OCI-LY7 (cell line): ENCODE results near the gene EGFR. TPM values are rescaled to one million over a fixed set of nuclear protein-coding genes. Genes with fewer than 3 reads are reported as not detected.

Experiments
- BruUV-seq: library from RNA; stranded (reverse); fragments of 400-500 nt; replicated peaks from 2 replicates; lab custom pipeline; 2021; lab: Mats Ljungman, UMichigan
- CTCF ChIA-PET: fragments of 300-600 bp; sonication (Branson Sonifier 250); formaldehyde crosslinking; loops from one replicate; lab custom pipeline; 2022; ENCODE audit warnings: antibody characterized with exemption; ENCODE audit not compliant: unreplicated experiment; lab: Charles Lee
- POLR2A ChIA-PET: fragments of 300-600 bp; sonication (Branson Sonifier 250); formaldehyde crosslinking; loops from one replicate; lab custom pipeline; 2022; ENCODE audit warnings: antibody characterized with exemption; lab: Charles Lee
- DNase-seq: peaks from one replicate; pipeline ENCODE4 v3.0.0-alpha.2; 2015; ENCODE audit warnings: low spot score
- H2AFZ ChIP-seq: fragments of 200-600 bp; sonication (generic), shearing (Covaris generic); 2 replicates; pipeline ENCODE4 v1.6.1; 2014; ENCODE audit warnings: mild to moderate bottlenecking, antibody characterized with exemption, low read length, moderate library complexity
- H3K27ac ChIP-seq: fragments of 200-600 bp; sonication (generic); 2 replicates; pipeline ENCODE4 v1.5.1; 2014; ENCODE audit warnings: mixed run types, low read depth, mild to moderate bottlenecking, moderate library complexity, low read length, inconsistent platforms; ENCODE audit not compliant: poor library complexity, severe bottlenecking
- H3K36me3 ChIP-seq: fragments of 200-600 bp; sonication (generic); 2 replicates; pipeline ENCODE4 v1.6.1; 2014; ENCODE audit warnings: mild to moderate bottlenecking, antibody characterized with exemption, low read length, moderate library complexity, mixed read lengths; ENCODE audit not compliant: insufficient read depth
- H3K4me1 ChIP-seq: fragments of 200-600 bp; sonication (generic); 2 replicates; pipeline ENCODE4 v1.5.1; 2014; ENCODE audit warnings: mild to moderate bottlenecking, low read length; ENCODE audit not compliant: insufficient read depth, poor library complexity, severe bottlenecking
- H3K4me2 ChIP-seq: fragments of 200-600 bp; sonication (generic); 2 replicates; pipeline ENCODE4 v1.6.1; 2014; ENCODE audit warnings: mild to moderate bottlenecking, low read length
- H3K4me3 ChIP-seq: fragments of 200-600 bp; sonication (generic); 2 replicates; pipeline ENCODE4 v1.5.1; 2014; ENCODE audit warnings: mild to moderate bottlenecking, low read depth, low read length; ENCODE audit not compliant: poor library complexity, severe bottlenecking
- H3K79me2 ChIP-seq: fragments of 200-600 bp; sonication (generic); 2 replicates; pipeline ENCODE4 v1.6.1; 2016; ENCODE audit warnings: low read depth, mild to moderate bottlenecking, low read length, moderate library complexity, mixed read lengths; ENCODE audit not compliant: insufficient read depth
- H3K9me2 ChIP-seq: fragments of 200-600 bp; sonication (generic); 2 replicates; pipeline ENCODE4 v1.6.1; 2016; ENCODE audit warnings: mild to moderate bottlenecking, low read length, mixed read lengths; ENCODE audit not compliant: insufficient read depth
- H3K9me3 ChIP-seq: fragments of 200-600 bp; sonication (generic); 2 replicates; pipeline ENCODE4 v1.6.1; 2014; ENCODE audit warnings: mild to moderate bottlenecking, mixed run types, low read length, mixed read lengths
- H4K20me1 ChIP-seq: fragments of 200-600 bp; sonication (generic); 2 replicates; pipeline ENCODE4 v1.6.1; 2014; ENCODE audit warnings: mild to moderate bottlenecking, antibody characterized with exemption, low read length, moderate library complexity, mixed read lengths; ENCODE audit not compliant: insufficient read depth
- CTCF ChIP-seq: fragments of 200-600 bp; sonication (generic); conservative IDR thresholded peaks from 2 replicates; pipeline ENCODE4 v1.5.1; 2014; ENCODE audit warnings: mild to moderate bottlenecking, antibody characterized with exemption, low read length, moderate library complexity, mixed read lengths
- EZH2phosphoT487 ChIP-seq: fragments of 200-600 bp; sonication (generic); IDR thresholded peaks from 2 replicates; pipeline ENCODE4 v1.6.1; 2018; ENCODE audit warnings: low read depth, borderline replicate concordance, mild to moderate bottlenecking, mixed run types, antibody characterized with exemption, low read length, moderate library complexity, mixed read lengths
- intact Hi-C: fragments of 100-400 bp; cut with micrococcal nuclease; formaldehyde crosslinking; loops from one replicate; pipeline ENCODE4 v1.10.0; 2022; ENCODE audit not compliant: unreplicated experiment
- total RNA-seq, 2 experiments: library from RNA; depleted of rRNA in 1 of 2; stranded (reverse); fragments of >200 nt in 1 of 2; shearing (Covaris generic) in 1 of 2; gene quantifications; 2 replicates each; pipeline ENCODE4 v1.2.3, GENCODE V29; 2014 to 2022

Gene EGFR
- total RNA-seq, 2 experiments from 2014 or later = 0.27 TPM; not detected in 1

DNA sequence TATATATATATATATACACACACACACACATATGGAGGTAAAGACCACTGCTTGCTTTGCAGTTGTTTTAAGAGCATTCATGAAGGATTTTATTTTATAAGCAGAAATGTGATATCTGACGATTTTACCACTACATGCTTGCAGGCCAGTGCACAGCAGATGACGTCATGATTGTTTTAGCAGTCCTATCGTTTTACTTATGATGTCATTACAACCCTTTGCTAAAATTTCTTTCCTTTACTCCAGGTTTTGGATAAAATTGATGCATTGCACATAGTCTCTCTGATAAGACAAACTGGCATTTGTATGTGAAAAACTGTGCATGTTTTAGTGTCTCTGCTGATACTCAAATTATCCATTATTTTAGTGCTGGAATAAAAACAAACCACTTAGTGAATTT is 9.2 kb downstream of the EGFR start:
- no peak overlapping the region for H3K4me2 ChIP-seq
- TF ChIP-seq CTCF (no peak), EZH2phosphoT487 (no peak)
- no peaks in the 10 kb centered on the region for H3K9me2 ChIP-seq
- no peak overlapping the region for H3K27ac ChIP-seq
- H3K4me1 ChIP-seq = no peaks in the 10 kb centered on the region
- no TSS peak for BruUV-seq
- intact Hi-C loops = no loop called here
- ChIA-PET POLR2A (interaction anchor here (0.5 kb wide), 1 partner anchor 54 kb away, joined by 3 read pairs; no protein-coding TSS in a partner anchor), CTCF (no interaction called here)
- H3K9me3 ChIP-seq = no peaks in the 10 kb centered on the region
- H4K20me1 ChIP-seq = no peaks in the 10 kb centered on the region
- no peak for DNase-seq
- no peak overlapping the region for H3K4me3 ChIP-seq
- H2AFZ ChIP-seq = no peak overlapping the region
- no peaks in the 10 kb centered on the region for H3K36me3 ChIP-seq
- no peaks in the 10 kb centered on the region for H3K79me2 ChIP-seq

DNA sequence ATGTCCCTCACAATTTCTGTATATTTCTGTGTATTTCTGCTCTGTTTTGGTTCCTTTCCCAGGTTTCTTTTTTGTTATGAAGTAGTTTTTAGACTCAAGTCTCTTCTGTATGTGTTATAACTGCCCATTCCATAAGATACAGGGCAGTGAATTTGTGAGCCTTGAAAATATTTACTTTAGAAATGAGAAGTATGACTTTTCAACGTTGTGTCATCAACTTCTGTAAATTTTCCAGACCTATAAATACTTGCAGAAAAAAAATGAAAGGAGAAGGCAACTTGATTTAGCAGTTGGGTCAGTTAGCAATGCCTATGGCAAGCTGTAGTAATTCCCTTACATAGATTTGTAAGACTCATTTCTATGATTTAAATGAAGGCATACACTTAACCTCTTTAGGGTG is 11.5 kb downstream of the EGFR start:
- Histone ChIP-seq H3K9me2 (no peaks in the 10 kb centered on the region), H3K27ac (no peak overlapping the region), H2AFZ (no peak overlapping the region), H3K4me3 (no peak overlapping the region), H3K79me2 (no peaks in the 10 kb centered on the region), H4K20me1 (no peaks in the 10 kb centered on the region), H3K4me1 (no peaks in the 10 kb centered on the region), H3K36me3 (no peaks in the 10 kb centered on the region), H3K4me2 (no peak overlapping the region), H3K9me3 (no peaks in the 10 kb centered on the region)
- ChIA-PET CTCF (no interaction called here), POLR2A (no interaction called here)
- DNase-seq = no peak
- TF ChIP-seq EZH2phosphoT487 = no peak
- TF ChIP-seq CTCF = no peak
- intact Hi-C loops = loop anchor here (10.0 kb wide), 1 partner anchor 56 kb away; no protein-coding TSS in a partner anchor
- BruUV-seq = no TSS peak

GRCh38 chr7:55031075-55031474 is 12.3 kb downstream of the EGFR start:
- TF ChIP-seq EZH2phosphoT487 (no peak), CTCF (no peak)
- Histone ChIP-seq H2AFZ (no peak overlapping the region), H3K9me2 (no peaks in the 10 kb centered on the region), H3K4me1 (no peaks in the 10 kb centered on the region), H3K4me3 (no peak overlapping the region), H3K27ac (no peak overlapping the region), H3K36me3 (no peaks in the 10 kb centered on the region), H3K79me2 (no peaks in the 10 kb centered on the region), H3K9me3 (no peaks in the 10 kb centered on the region), H4K20me1 (no peaks in the 10 kb centered on the region), H3K4me2 (no peak overlapping the region)
- intact Hi-C loops = loop anchor here (10.0 kb wide), 1 partner anchor 56 kb away; no protein-coding TSS in a partner anchor
- no peak for DNase-seq
- no TSS peak for BruUV-seq
- ChIA-PET CTCF (no interaction called here), POLR2A (interaction anchor here (0.6 kb wide), 1 partner anchor 14 kb away, joined by 3 read pairs; no protein-coding TSS in a partner anchor)
